ENCODE data around the gene IKBKE. TPM values are rescaled to one million over a fixed set of nuclear protein-coding genes. Genes with fewer than 3 reads are reported as not detected.
"Not testable (repeated sequence)": the region's sequence is repeated elsewhere in the genome, so short reads cannot be mapped to it uniquely, and the experiment has no call there.

Gene IKBKE
- total RNA-seq, 1 donor from 2014 or later: 228 TPM

DNA sequence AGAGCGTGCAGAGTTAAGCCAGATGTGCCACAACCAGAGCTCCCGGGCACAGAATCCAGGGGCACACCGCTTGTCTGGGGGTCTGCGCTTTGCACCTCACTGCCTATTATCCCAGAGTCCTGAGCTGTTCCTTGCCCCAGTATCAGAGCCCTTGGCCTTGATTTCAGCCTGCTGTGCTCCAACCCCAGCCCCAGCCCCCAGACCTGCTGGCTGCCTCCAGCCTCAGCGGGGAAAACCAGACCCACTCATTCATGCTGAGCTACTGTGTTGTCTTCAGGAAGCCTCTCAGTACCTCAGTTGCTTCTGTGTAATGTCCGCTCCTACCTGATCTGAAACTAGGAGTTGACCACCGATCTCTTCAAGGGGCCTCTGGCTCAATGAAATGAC lies 1.1 kb downstream of the IKBKE start:
- intact Hi-C loops (cut with micrococcal nuclease): loop anchor here (2.0 kb wide), 2 partner anchors 35 to 85 kb away; partner anchors contain the start of gene RASSF5

- intact Hi-C loops (cut with micrococcal nuclease): no loop called here
Observed at GRCh38 chr1:206472024-206472423, 1.7 kb downstream of the IKBKE start.

GRCh38 chr1:206472454-206472853 lies 2.2 kb downstream of the IKBKE start:
- intact Hi-C loops (cut with micrococcal nuclease): no loop called here

- intact Hi-C loops (cut with micrococcal nuclease): no loop called here
Observed at GRCh38 chr1:206472886-206473285, 2.6 kb downstream of the IKBKE start.

GRCh38 chr1:206476058-206476457 lies 5.8 kb downstream of the IKBKE start:
- intact Hi-C loops (cut with micrococcal nuclease): loop anchor here (5.0 kb wide), 1 partner anchor 186 kb away; no protein-coding TSS in a partner anchor

- intact Hi-C loops (cut with micrococcal nuclease): loop anchor here (5.0 kb wide), 1 partner anchor 186 kb away; no protein-coding TSS in a partner anchor
Observed at GRCh38 chr1:206476591-206476990, 6.3 kb downstream of the IKBKE start.

DNA sequence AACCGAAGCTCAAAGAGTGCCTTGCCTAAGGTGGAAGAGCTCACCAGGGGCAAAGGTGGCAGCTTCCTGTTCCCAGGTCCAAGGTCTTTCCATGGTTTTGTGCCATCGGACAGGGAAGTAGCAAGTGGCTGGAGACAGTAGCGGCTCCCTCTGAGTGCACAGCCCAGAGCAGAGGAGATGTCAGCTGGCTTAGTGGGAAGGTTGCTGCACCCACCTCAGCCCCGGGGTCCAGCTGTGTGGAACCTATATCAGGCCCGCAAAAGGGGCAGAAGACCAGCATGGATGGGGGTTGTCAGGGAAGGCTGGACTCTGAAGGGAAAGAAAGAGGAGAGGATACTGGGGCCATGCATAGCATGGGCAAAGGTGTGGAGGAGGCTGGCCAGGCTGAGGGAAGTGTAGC lies 6.8 kb downstream of the IKBKE start:
- intact Hi-C loops (cut with micrococcal nuclease): loop anchor here (5.0 kb wide), 1 partner anchor 185 kb away; no protein-coding TSS in a partner anchor

DNA sequence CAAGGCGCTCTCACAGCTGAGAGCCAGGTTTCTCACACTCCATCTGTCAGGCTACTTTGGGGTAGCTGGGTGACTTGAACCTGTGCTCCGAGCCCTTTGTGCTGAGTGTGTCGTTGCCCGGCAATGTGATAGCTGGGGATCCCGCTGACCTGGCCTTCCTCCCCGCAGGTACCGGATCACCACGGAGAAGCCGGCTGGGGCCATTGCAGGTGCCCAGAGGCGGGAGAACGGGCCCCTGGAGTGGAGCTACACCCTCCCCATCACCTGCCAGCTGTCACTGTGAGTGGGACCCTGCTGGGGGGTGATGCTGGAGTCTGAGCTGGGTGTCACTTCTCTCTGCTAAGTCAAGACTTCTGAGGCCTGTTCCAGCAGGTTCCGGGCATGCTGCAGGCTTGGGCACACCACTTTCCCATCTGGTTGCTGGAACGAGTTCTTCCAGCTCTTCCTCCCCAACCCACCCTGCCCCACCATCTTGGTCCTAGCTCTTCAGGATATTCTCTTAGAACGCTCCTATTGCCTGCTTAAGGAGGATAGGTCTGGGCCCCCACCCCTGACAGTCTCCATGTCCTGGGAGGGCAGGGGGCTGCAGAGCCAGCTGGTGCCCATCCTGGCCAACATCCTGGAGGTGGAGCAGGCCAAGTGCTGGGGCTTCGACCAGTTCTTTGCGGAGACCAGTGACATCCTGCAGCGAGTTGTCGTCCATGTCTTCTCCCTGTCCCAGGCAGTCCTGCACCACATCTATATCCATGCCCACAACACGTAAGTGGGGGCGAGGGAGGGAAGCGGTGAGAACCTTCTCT lies 7.5 kb downstream of the IKBKE start:
- intact Hi-C loops (cut with micrococcal nuclease): loop anchor here (5.0 kb wide), 1 partner anchor 185 kb away; no protein-coding TSS in a partner anchor

DNA sequence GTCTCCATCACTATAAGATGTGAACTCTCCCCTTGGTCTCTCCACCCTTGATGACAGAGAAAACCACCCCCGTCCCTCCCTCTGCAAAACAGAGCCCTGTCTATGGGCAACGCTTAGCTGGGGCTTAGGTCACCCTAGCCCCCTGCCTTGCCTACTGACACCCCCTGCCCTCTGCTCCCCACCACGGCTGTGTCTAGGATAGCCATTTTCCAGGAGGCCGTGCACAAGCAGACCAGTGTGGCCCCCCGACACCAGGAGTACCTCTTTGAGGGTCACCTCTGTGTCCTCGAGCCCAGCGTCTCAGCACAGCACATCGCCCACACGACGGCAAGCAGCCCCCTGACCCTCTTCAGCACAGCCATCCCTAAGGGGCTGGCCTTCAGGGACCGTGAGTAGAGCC lies 8.5 kb downstream of the IKBKE start:
- intact Hi-C loops (cut with micrococcal nuclease): loop anchor here (1.0 to 5.0 kb wide), 3 partner anchors 16 to 184 kb away; no protein-coding TSS in a partner anchor

DNA sequence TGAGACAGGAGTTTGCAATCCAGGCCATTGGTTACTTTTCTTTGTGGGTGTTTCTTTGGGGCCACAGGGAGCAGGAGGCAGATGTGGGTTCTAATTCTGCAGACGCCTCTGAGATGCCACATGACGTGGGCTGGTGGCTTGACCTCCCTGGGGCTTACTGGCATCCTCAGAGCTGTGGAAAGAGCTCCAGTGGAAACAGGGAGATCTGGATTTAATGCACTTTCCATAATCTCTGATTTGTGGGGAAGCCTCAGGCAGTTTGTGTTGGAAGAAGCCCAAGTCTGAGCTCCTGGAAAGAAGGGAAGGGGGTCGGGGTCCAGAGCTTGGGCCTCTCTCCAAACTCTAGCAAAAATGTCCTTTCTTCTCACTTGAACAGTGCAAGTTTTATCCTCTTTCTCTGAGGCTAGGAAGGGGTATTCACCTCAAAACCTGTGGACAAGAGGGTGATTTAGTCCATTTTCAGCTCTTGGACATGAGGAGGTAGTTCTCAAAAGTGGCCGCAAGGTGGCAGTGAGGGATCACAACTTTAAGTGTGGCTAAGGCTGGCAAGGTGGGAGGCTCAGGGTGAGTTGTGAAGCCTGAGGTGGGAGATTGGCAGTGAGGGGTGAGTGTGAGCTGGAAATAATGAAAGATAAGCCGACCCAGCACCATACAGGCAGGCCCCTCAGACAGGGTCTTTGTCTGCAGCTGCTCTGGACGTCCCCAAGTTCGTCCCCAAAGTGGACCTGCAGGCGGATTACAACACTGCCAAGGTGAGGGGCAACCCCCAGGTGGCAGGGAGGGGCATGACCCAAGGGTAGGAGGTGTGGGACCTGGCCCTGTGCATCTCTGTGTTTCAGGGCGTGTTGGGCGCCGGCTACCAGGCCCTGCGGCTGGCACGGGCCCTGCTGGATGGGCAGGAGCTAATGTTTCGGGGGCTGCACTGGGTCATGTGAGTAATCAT lies 9.2 kb downstream of the IKBKE start:
- intact Hi-C loops (cut with micrococcal nuclease): loop anchor here (1.0 to 5.0 kb wide), 3 partner anchors 17 to 183 kb away; no protein-coding TSS in a partner anchor

GRCh38 chr1:206480211-206480610 lies 9.9 kb downstream of the IKBKE start:
- intact Hi-C loops (cut with micrococcal nuclease): no loop called here

DNA sequence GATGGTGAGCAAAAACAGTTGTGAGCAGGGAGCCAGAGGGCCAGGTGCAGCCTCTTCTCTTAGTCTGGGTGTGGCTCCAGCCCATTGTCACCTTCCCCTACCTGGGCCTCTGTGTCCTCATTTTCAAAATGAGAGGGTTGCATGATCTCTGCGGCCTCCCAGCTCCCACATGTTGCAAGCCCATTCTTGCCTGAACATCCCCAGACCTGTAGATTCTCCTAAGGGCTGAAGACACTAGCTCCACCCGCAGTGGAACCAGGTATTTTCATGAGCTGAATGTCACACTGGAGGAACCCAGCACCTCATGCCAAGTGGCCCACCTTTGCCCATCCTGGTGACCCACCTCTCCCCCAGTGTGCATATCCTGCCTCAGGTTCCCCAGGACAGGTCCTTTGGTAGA lies 12.3 kb downstream of the IKBKE start:
- intact Hi-C loops (cut with micrococcal nuclease): no loop called here

DNA sequence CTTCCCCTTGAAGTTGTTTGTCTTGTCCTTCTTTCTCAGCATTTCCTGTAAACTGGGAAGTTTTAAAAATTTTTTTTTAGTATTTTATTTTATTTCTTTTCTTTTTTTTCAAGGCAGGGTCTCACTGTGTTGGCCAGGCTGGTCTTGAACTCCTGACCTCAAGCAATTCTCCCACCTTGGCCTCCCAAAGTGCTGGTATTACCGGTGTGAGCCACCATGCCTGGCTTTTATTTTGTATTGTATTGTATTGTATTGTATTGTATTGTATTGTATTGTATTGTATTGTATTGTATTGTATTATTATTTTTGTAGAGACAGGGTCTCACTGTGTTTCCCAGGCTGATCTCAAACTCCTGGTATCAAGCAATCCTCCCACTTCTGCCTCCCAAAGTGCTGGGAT lies 13.6 kb downstream of the IKBKE start:
- intact Hi-C loops (cut with micrococcal nuclease): not testable (repeated sequence)

DNA sequence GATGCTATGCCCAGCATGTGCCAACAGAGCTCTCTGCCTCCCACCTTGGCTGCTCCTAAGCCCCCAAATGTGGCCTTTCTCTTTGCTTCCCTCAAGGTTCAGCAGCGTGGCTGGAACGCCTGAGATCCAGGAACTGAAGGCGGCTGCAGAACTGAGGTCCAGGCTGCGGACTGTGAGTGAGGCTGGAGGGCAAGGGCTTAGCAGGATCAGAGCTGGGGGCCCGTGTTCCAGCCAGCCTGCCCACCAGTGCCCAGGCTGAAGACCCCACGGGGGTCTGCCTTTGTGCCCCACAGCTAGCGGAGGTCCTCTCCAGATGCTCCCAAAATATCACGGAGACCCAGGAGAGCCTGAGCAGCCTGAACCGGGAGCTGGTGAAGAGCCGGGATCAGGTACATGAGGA lies 14.6 kb downstream of the IKBKE start:
- intact Hi-C loops (cut with micrococcal nuclease): no loop called here

- intact Hi-C loops (cut with micrococcal nuclease): no loop called here
Observed at GRCh38 chr1:206486995-206487788, 16.9 kb downstream of the IKBKE start.

- intact Hi-C loops (cut with micrococcal nuclease): no loop called here
Observed at GRCh38 chr1:206487970-206488369, 17.7 kb downstream of the IKBKE start.

DNA sequence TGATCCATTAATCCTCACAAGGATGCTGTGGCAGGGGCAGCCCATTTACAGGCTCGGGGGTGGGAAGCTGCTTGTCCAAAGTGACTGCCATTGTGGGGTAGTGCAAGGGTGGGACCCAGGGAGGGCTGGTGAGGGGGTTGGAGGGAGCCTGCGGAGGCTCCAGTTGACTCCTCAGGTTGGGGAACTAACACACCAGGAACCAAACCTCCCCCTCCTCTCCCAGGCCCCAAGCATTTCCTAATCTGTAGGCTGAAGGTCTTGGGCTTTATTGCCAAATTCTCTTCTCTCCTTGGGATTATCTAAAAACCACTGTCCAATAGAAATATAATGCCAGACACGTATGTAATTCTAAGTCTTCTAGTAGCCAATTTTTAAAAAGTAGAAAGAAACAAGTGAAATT lies 18.2 kb downstream of the IKBKE start:
- intact Hi-C loops (cut with micrococcal nuclease): no loop called here

- intact Hi-C loops (cut with micrococcal nuclease): loop anchor here (1.0 to 2.0 kb wide), 3 partner anchors 17 to 174 kb away; partner anchors contain the start of gene RASSF5
Observed at GRCh38 chr1:206489980-206490770, 19.9 kb downstream of the IKBKE start.

DNA sequence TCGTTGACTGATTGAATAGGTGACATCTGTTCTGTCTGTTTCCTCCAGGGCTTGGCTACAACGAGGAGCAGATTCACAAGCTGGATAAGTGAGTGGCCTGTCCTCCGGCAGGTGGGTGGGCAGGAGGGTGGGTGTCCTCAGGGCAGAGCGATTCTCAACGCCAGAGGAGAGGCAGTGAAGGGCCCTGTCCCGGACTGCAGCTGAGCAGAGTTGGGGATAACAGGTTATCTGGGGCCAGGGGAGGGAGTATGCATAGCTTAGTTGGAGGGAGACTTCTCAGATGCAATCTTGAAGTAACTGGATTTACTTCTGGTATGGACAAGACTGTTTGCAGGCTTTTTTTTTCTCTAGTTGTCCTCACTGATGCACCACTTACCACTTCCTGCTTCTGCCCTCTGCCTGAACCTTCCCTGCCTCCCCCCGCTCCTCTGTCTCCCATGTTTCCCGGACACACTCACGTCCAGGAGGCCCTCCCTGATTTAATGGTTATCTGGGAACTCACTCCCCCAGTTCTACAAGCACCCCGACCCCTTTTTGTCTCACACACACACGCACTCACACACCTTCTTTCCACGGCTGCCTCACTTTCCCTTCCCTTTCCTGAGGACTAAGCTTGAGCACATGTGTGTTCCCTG lies 20.6 kb downstream of the IKBKE start:
- intact Hi-C loops (cut with micrococcal nuclease): loop anchor here (1.0 to 2.0 kb wide), 3 partner anchors 16 to 173 kb away; partner anchors contain the start of gene RASSF5

Measured in T-helper 1 cell treated with Interleukin-12 subunit alpha and Interleukin-12 subunit beta and Interleukin-4 antibody, amounts not matched to agents 30 ng/mL and 1 ng/mL, for 36 hours (primary cell).